Measurements from ENCODE around the gene UBE2U. TPM values are rescaled to one million over a fixed set of nuclear protein-coding genes. Genes with fewer than 3 reads are reported as not detected.

Gene UBE2U
- total and polyA plus RNA-seq, 10 of the 15 experiments (the other 5 are each of a cell fraction or from before 2014, with no cell fraction given) = not detected

DNA sequence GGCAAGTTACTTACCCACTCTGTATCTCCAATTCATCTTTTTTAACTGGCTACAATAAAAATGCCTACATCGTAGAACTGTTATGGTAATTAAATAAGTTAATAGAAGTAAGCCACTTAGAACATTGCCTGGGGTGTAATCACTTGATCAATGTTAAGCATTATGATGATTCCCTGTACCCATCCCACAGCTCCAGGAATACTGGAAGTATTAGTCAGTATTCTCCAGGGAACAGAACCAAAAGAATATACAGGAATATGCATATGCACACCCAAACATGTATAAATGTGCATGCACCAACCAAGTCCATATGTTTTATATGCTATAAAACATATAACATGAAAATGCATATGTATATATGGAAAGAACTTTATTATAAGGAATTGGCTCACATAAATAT, 107.3 kb downstream of the UBE2U start:
- CTCF ChIA-PET = no interaction called here
- H4K20me1 ChIP-seq (ENCODE audit: control insufficient read depth, insufficient read depth) = no peaks in the 10 kb centered on the region
- RAD21 ChIA-PET (ENCODE audit: unreplicated experiment) = no interaction called here
- no peak overlapping the region for H3K27ac ChIP-seq (ENCODE audit: control insufficient read depth, insufficient read depth)
- no peak overlapping the region for H3K4me3 ChIP-seq
- WGBS (ENCODE audit: insufficient coverage, insufficient replicate concordance, low lambda C conversion rate, missing lambda C conversion rate) = 0% methylated on average over 1 of the region's 1 CpG
- DNase-seq (ENCODE audit: low read depth, low spot score) (no peak), FAIRE-seq (no peak), ATAC-seq (no peak)
- no peaks in the 10 kb centered on the region for H3K9me3 ChIP-seq (replicated peaks; ENCODE audit: control insufficient read depth, insufficient read depth, low read length)
- in situ Hi-C loops (cut with MboI) = no loop called here
- H3K9ac ChIP-seq (ENCODE audit: control insufficient read depth, insufficient read depth, low read length) = no peak overlapping the region
- POLR2A ChIA-PET = no interaction called here
- SMC1A ChIA-PET (ENCODE audit: uncharacterized antibody, unreplicated experiment) = no interaction called here
- no peak overlapping the region for H2AFZ ChIP-seq (ENCODE audit: control insufficient read depth, low read depth, low read length)
- H3K79me2 ChIP-seq (ENCODE audit: control insufficient read depth, insufficient read depth, low read length) = no peaks in the 10 kb centered on the region
- intact Hi-C loops (cut with micrococcal nuclease; ENCODE audit: unreplicated experiment) = no loop called here
- BruUV-seq (replicated peaks) = no TSS peak
- H3K4me1 ChIP-seq (ENCODE audit: control insufficient read depth, insufficient read depth, low read length) = no peaks in the 10 kb centered on the region
- TF ChIP-seq SMARCA5 (IDR thresholded peaks at IDR 0.05) (no peak), POLR2AphosphoS5 (IDR thresholded peaks at IDR 0.05; ENCODE audit: low read length) (no peak), ZNF384 (IDR thresholded peaks at IDR 0.05; ENCODE audit: borderline replicate concordance, low read depth, low read length) (no peak), NFIC (IDR thresholded peaks at IDR 0.05; ENCODE audit: low read depth, low read length) (no peak), NFYB (IDR thresholded peaks at IDR 0.05; ENCODE audit: insufficient read depth, low read depth, low read length) (no peak)
- TF ChIP-seq, protein P1, sequence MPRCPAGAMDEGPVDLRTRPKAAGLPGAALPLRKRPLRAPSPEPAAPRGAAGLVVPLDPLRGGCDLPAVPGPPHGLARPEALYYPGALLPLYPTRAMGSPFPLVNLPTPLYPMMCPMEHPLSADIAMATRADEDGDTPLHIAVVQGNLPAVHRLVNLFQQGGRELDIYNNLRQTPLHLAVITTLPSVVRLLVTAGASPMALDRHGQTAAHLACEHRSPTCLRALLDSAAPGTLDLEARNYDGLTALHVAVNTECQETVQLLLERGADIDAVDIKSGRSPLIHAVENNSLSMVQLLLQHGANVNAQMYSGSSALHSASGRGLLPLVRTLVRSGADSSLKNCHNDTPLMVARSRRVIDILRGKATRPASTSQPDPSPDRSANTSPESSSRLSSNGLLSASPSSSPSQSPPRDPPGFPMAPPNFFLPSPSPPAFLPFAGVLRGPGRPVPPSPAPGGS (IDR thresholded peaks at IDR 0.05; ENCODE audit: borderline replicate concordance, insufficient read depth, low read depth, low read length, poor library complexity, severe bottlenecking) = no peak
- TF ChIP-seq, protein P2, sequence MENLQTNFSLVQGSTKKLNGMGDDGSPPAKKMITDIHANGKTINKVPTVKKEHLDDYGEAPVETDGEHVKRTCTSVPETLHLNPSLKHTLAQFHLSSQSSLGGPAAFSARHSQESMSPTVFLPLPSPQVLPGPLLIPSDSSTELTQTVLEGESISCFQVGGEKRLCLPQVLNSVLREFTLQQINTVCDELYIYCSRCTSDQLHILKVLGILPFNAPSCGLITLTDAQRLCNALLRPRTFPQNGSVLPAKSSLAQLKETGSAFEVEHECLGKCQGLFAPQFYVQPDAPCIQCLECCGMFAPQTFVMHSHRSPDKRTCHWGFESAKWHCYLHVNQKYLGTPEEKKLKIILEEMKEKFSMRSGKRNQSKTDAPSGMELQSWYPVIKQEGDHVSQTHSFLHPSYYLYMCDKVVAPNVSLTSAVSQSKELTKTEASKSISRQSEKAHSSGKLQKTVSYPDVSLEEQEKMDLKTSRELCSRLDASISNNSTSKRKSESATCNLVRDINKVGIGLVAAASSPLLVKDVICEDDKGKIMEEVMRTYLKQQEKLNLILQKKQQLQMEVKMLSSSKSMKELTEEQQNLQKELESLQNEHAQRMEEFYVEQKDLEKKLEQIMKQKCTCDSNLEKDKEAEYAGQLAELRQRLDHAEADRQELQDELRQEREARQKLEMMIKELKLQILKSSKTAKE (IDR thresholded peaks at IDR 0.05; ENCODE audit: low read depth, poor library complexity, severe bottlenecking) = no peak
- no peaks in the 10 kb centered on the region for H3K36me3 ChIP-seq (ENCODE audit: control insufficient read depth in 2 of 2, insufficient read depth in 2 of 2, low read length in 1 of 2)
- H3K4me2 ChIP-seq (ENCODE audit: control insufficient read depth, insufficient read depth) = no peak overlapping the region
- H3K27me3 ChIP-seq (replicated peaks in 1 of 2; ENCODE audit: control insufficient read depth in 2 of 2, insufficient read depth in 2 of 2, low read length in 1 of 2) = no peaks in the 10 kb centered on the region; a peak in 1 of 4 replicates

All from GM12878 (cell line).